SU-DHL-6 (cell line): Measurements from ENCODE around the gene DIPK1B.

Experiments
- H2AFZ ChIP-seq: fragments of 200-600 bp; sonication (generic); 2 replicates; pipeline ENCODE4 v1.6.1; 2014; ENCODE audit warnings: low read depth, mild to moderate bottlenecking, moderate library complexity, mixed read lengths, antibody characterized with exemption, low read length; ENCODE audit not compliant: severe bottlenecking
- H3F3A ChIP-seq: fragments of 200-600 bp; shearing (Covaris generic); 2 replicates; pipeline ENCODE4 v1.6.0; 2016; ENCODE audit warnings: antibody characterized with exemption, mild to moderate bottlenecking; ENCODE audit not compliant: insufficient read depth
- H3K27ac ChIP-seq: fragments of 200-600 bp; sonication (generic); 2 replicates; pipeline ENCODE4 v1.5.1; 2016; ENCODE audit warnings: low read depth, mild to moderate bottlenecking, low read length, moderate library complexity, mixed read lengths
- H3K27me3 ChIP-seq: fragments of 200-600 bp; sonication (generic), shearing (Covaris generic); 2 replicates; pipeline ENCODE4 v1.6.0; 2014; ENCODE audit warnings: mild to moderate bottlenecking, low read length
- H3K36me3 ChIP-seq: fragments of 200-600 bp; sonication (generic); 2 replicates; pipeline ENCODE4 v1.6.1; 2014; ENCODE audit warnings: mild to moderate bottlenecking, low read length, mixed read lengths
- H3K4me2 ChIP-seq: fragments of 300-600, 200-600 bp; shearing (Covaris generic), sonication (generic); 2 replicates; pipeline ENCODE4 v1.6.0; 2014; ENCODE audit warnings: low read length, low read depth, mild to moderate bottlenecking; ENCODE audit not compliant: poor library complexity, severe bottlenecking
- H3K4me3 ChIP-seq: fragments of 200-600 bp; sonication (generic); 2 replicates; pipeline ENCODE4 v1.5.1; 2014; ENCODE audit warnings: antibody characterized with exemption, low read length, mild to moderate bottlenecking, mixed read lengths; ENCODE audit not compliant: insufficient read depth, poor library complexity, severe bottlenecking
- H3K79me2 ChIP-seq: fragments of 200-600 bp; sonication (generic); 2 replicates; pipeline ENCODE4 v1.6.1; 2014; ENCODE audit warnings: mild to moderate bottlenecking, low read length, moderate library complexity; ENCODE audit not compliant: insufficient read depth
- H3K9ac ChIP-seq: fragments of 200-600 bp; sonication (generic); 2 replicates; pipeline ENCODE4 v1.7.0; 2014; ENCODE audit warnings: mild to moderate bottlenecking, low read length
- H3K9me2 ChIP-seq: fragments of 200-600 bp; sonication (generic); replicated peaks from 2 replicates; pipeline ENCODE4 v1.6.1; 2014; ENCODE audit warnings: low read length; ENCODE audit not compliant: insufficient read depth
- H3K9me3 ChIP-seq: fragments of 200-600 bp; sonication (generic); 2 replicates; pipeline ENCODE4 v1.6.1; 2014; ENCODE audit warnings: low read length, mixed read lengths; ENCODE audit not compliant: insufficient read depth
- H4K20me1 ChIP-seq: fragments of 200-600 bp; sonication (generic); 2 replicates; pipeline ENCODE4 v1.6.1; 2014; ENCODE audit warnings: low read depth, mild to moderate bottlenecking, antibody characterized with exemption, low read length, moderate library complexity, mixed read lengths
- CTCF ChIP-seq: fragments of 200-600 bp; sonication (generic); IDR thresholded peaks from one replicate; pipeline ENCODE4 v1.5.1; 2017; ENCODE audit warnings: antibody characterized with exemption, mild to moderate bottlenecking, low read length, moderate library complexity; ENCODE audit not compliant: insufficient read depth, poor library complexity, severe bottlenecking
- EZH2phosphoT487 ChIP-seq: fragments of 200-600 bp; sonication (generic), shearing (Covaris generic); conservative IDR thresholded peaks from 2 replicates; pipeline ENCODE4 v1.6.1; 2018; ENCODE audit warnings: mild to moderate bottlenecking, antibody characterized with exemption, low read length, moderate library complexity, mixed read lengths

The DIPK1B gene

GRCh38 chr9:136713550-136713949 lies 1.2 kb downstream of the DIPK1B start:
- Histone ChIP-seq H3K27ac (no peak overlapping the region), H3K4me3 (no peak overlapping the region), H3K36me3 (no peaks in the 10 kb centered on the region), H3K9ac (no peak overlapping the region), H3K4me2 (no peak overlapping the region), H4K20me1 (no peaks in the 10 kb centered on the region), H3K27me3 (no peaks in the 10 kb centered on the region), H3K9me3 (no peaks in the 10 kb centered on the region), H3K9me2 (no peaks in the 10 kb centered on the region), H3F3A (no peaks in the 10 kb centered on the region), H3K79me2 (no peaks in the 10 kb centered on the region), H2AFZ (no peak overlapping the region)
- TF ChIP-seq CTCF, result no peak
- TF ChIP-seq EZH2phosphoT487, result no peak

- Histone ChIP-seq H3K27ac (no peak overlapping the region), H3K9me2 (no peaks in the 10 kb centered on the region), H3K9ac (no peak overlapping the region), H2AFZ (no peak overlapping the region), H3K4me3 (no peak overlapping the region), H3K27me3 (no peaks in the 10 kb centered on the region), H4K20me1 (no peaks in the 10 kb centered on the region), H3K4me2 (no peak overlapping the region), H3K9me3 (no peaks in the 10 kb centered on the region), H3F3A (no peaks in the 10 kb centered on the region), H3K79me2 (no peaks in the 10 kb centered on the region), H3K36me3 (no peaks in the 10 kb centered on the region)
- TF ChIP-seq CTCF (no peak), EZH2phosphoT487 (no peak)
These were observed 1.9 kb downstream of the DIPK1B start for GRCh38 chr9:136714096-136714892.

GRCh38 chr9:136714893-136715274 lies 2.5 kb downstream of the DIPK1B start:
- H2AFZ ChIP-seq, result no peak overlapping the region

More at GRCh38 chr9:136714893-136715274, 2.5 kb downstream of the DIPK1B start:
- H4K20me1 ChIP-seq, result no peaks in the 10 kb centered on the region
- no peak overlapping the region for H3K9ac ChIP-seq
- H3K27me3 ChIP-seq, result no peaks in the 10 kb centered on the region
- H3K4me2 ChIP-seq, result no peak overlapping the region
- H3K9me3 ChIP-seq, result no peaks in the 10 kb centered on the region
- H3K36me3 ChIP-seq, result no peaks in the 10 kb centered on the region
- no peak overlapping the region for H3K4me3 ChIP-seq
- no peak for TF ChIP-seq CTCF
- no peak for TF ChIP-seq EZH2phosphoT487
- H3K9me2 ChIP-seq, result no peaks in the 10 kb centered on the region
- no peak overlapping the region for H3K27ac ChIP-seq
- no peaks in the 10 kb centered on the region for H3F3A ChIP-seq
- H3K79me2 ChIP-seq, result no peaks in the 10 kb centered on the region
